Activated CD4-positive, alpha-beta T cell treated with anti-CD3 and anti-CD28 coated beads, Interleukin-2, amount 10 ng/mL, durations not matched to agents 7 days and 5 days (primary cell): Measurements from ENCODE around the gene NDUFB10. TPM values are rescaled to one million over a fixed set of nuclear protein-coding genes. Genes with fewer than 3 reads are reported as not detected.
A peak's percentile ranks its signal among the peaks of the same experiment; 100 is the strongest.

Experiments used
- CTCF ChIA-PET: fragments of 350-600 bp; sonication (Branson Sonifier 250); formaldehyde crosslinking; loops from one replicate; lab custom pipeline; 2021; ENCODE audit warnings: antibody characterized with exemption; lab: Charles Lee
- POLR2A ChIA-PET: fragments of 350-600 bp; sonication (Branson Sonifier 250); formaldehyde crosslinking; loops from one replicate; lab custom pipeline; 2021; ENCODE audit warnings: antibody characterized with exemption; lab: Charles Lee
- DNase-seq: peaks from one replicate; pipeline ENCODE4 v3.0.0-alpha.2; 2020
- H3K27ac Mint-ChIP-seq: one replicate; pipeline ENCODE4 v1.8.0; 2021; ENCODE audit warnings: mild to moderate bottlenecking, moderate library complexity, mixed read lengths
- H3K27me3 Mint-ChIP-seq: one replicate; pipeline ENCODE4 v1.8.0; 2021; ENCODE audit warnings: mixed read lengths
- H3K36me3 Mint-ChIP-seq: one replicate; pipeline ENCODE4 v1.8.0; 2021; ENCODE audit warnings: low read depth, mixed read lengths
- H3K4me1 Mint-ChIP-seq: one replicate; pipeline ENCODE4 v1.8.0; 2021; ENCODE audit warnings: mixed read lengths
- H3K4me3 Mint-ChIP-seq: one replicate; pipeline ENCODE4 v1.8.0; 2021; ENCODE audit warnings: mild to moderate bottlenecking, moderate library complexity, mixed read lengths
- H3K9me3 Mint-ChIP-seq: one replicate; pipeline ENCODE4 v1.8.0; 2021; ENCODE audit warnings: mixed read lengths
- total RNA-seq, 2 experiments: library from RNA; stranded (reverse); gene quantifications; one replicate each; pipeline ENCODE4 v1.2.3, GENCODE V29; 2021

The NDUFB10 gene
- total RNA-seq, 2 experiments from 2014 or later: 103 to 125 TPM

- POLR2A ChIA-PET: no interaction called here
- Mint-ChIP-seq H3K36me3 (peaks cover 4% of the 10 kb centered on the region), H3K9me3 (no peaks in the 10 kb centered on the region), H3K27me3 (peaks cover 21% of the 10 kb centered on the region), H3K4me1 (peaks cover 23% of the 10 kb centered on the region), H3K27ac (no peak overlapping the region), H3K4me3 (no peak overlapping the region)
- CTCF ChIA-PET: interaction anchor here (1.5 kb wide), 1 partner anchor 14 kb away, joined by 3 read pairs; no protein-coding TSS in a partner anchor
- DNase-seq: no peak
Observed at GRCh38 chr16:1990101-1990350, 30.7 kb downstream of the NDUFB10 start.

GRCh38 chr16:1990351-1991134, 31.2 kb downstream of the NDUFB10 start:
- peaks cover 21% of the 10 kb centered on the region for H3K27me3 Mint-ChIP-seq
- ChIA-PET CTCF (interaction anchor here (1.5 kb wide), 1 partner anchor 13 kb away, joined by 3 read pairs; no protein-coding TSS in a partner anchor), POLR2A (no interaction called here)
- H3K36me3 Mint-ChIP-seq: peaks cover 4% of the 10 kb centered on the region
- peak overlapping the region; percentile 61 for H3K4me3 Mint-ChIP-seq
- no peak for DNase-seq
- H3K27ac Mint-ChIP-seq: peak overlapping the region; percentile 80
- peaks cover 20% of the 10 kb centered on the region for H3K4me1 Mint-ChIP-seq
- no peaks in the 10 kb centered on the region for H3K9me3 Mint-ChIP-seq

- Mint-ChIP-seq H3K27me3 (peaks cover 21% of the 10 kb centered on the region), H3K36me3 (peaks cover 4% of the 10 kb centered on the region), H3K27ac (peak overlapping the region; percentile 80), H3K9me3 (no peaks in the 10 kb centered on the region), H3K4me3 (peak overlapping the region; percentile 61), H3K4me1 (peaks cover 21% of the 10 kb centered on the region)
- ChIA-PET CTCF (interaction anchor here (1.5 kb wide), 1 partner anchor 13 kb away, joined by 3 read pairs; no protein-coding TSS in a partner anchor), POLR2A (interaction anchor here (0.6 to 1.4 kb wide), 2 partner anchors 149 to 164 kb away, joined by 3 read pairs; partner anchors contain the start of gene TRAF7)
- DNase-seq: peak; percentile 49
Observed at GRCh38 chr16:1991135-1991551, 31.8 kb downstream of the NDUFB10 start.

GRCh38 chr16:1991588-1991947, 32.2 kb downstream of the NDUFB10 start:
- H3K9me3 Mint-ChIP-seq: no peaks in the 10 kb centered on the region

GRCh38 chr16:1991948-1992703, 32.8 kb downstream of the NDUFB10 start:
- peaks cover 21% of the 10 kb centered on the region for H3K27me3 Mint-ChIP-seq
- H3K4me3 Mint-ChIP-seq: peak overlapping the region; percentile 40
- H3K4me1 Mint-ChIP-seq: peaks cover 26% of the 10 kb centered on the region
- no peaks in the 10 kb centered on the region for H3K36me3 Mint-ChIP-seq
- CTCF ChIA-PET: interaction anchor here (0.6 to 5.0 kb wide), 2 partner anchors 12 to 148 kb away, joined by 3 to 36 read pairs; no protein-coding TSS in a partner anchor
- H3K27ac Mint-ChIP-seq: peak overlapping the region; percentile 13
- no peaks in the 10 kb centered on the region for H3K9me3 Mint-ChIP-seq
- peak; percentile 98 for DNase-seq
- POLR2A ChIA-PET: interaction anchor here (1.4 kb wide), 1 partner anchor 163 kb away, joined by 3 read pairs; the partner anchor contains the start of gene TRAF7

More at GRCh38 chr16:1991588-1991947, 32.2 kb downstream of the NDUFB10 start:
- DNase-seq: no peak
- Mint-ChIP-seq H3K27me3 (peaks cover 21% of the 10 kb centered on the region), H3K36me3 (peaks cover 3% of the 10 kb centered on the region), H3K4me3 (peak overlapping the region; percentile 61), H3K27ac (peak overlapping the region; percentile 80), H3K4me1 (peaks cover 23% of the 10 kb centered on the region)
- ChIA-PET POLR2A (interaction anchor here (0.6 to 1.4 kb wide), 2 partner anchors 149 to 164 kb away, joined by 3 read pairs; partner anchors contain the start of gene TRAF7), CTCF (interaction anchor here (0.6 to 5.0 kb wide), 3 partner anchors 12 to 149 kb away, joined by 3 to 36 read pairs (median 3); no protein-coding TSS in a partner anchor)

- no peak for DNase-seq
- POLR2A ChIA-PET: interaction anchor here (1.4 kb wide), 1 partner anchor 163 kb away, joined by 3 read pairs; the partner anchor contains the start of gene TRAF7
- CTCF ChIA-PET: interaction anchor here (0.9 to 5.0 kb wide), 2 partner anchors 12 to 30 kb away, joined by 3 to 36 read pairs; no protein-coding TSS in a partner anchor
- H3K27ac Mint-ChIP-seq: no peak overlapping the region
- H3K4me3 Mint-ChIP-seq: no peak overlapping the region
- peaks cover 21% of the 10 kb centered on the region for H3K27me3 Mint-ChIP-seq
- peaks cover 3% of the 10 kb centered on the region for H3K36me3 Mint-ChIP-seq
- H3K4me1 Mint-ChIP-seq: peaks cover 26% of the 10 kb centered on the region
- H3K9me3 Mint-ChIP-seq: no peaks in the 10 kb centered on the region
Observed at GRCh38 chr16:1992704-1993317, 33.5 kb downstream of the NDUFB10 start.

GRCh38 chr16:1993731-1994131, 34.4 kb downstream of the NDUFB10 start:
- CTCF ChIA-PET: interaction anchor here (0.9 to 5.0 kb wide), 5 partner anchors 10 to 29 kb away, joined by 3 to 36 read pairs (median 4); partner anchors contain the start of genes GFER and ZNF598
- Mint-ChIP-seq H3K36me3 (peaks cover 9% of the 10 kb centered on the region), H3K4me3 (no peak overlapping the region), H3K9me3 (no peaks in the 10 kb centered on the region), H3K27me3 (peaks cover 16% of the 10 kb centered on the region), H3K27ac (peak overlapping the region; percentile 80), H3K4me1 (peaks cover 24% of the 10 kb centered on the region)
- POLR2A ChIA-PET: interaction anchor here (0.9 kb wide), 1 partner anchor 160 kb away, joined by 3 read pairs; no protein-coding TSS in a partner anchor
- DNase-seq: no peak

- Mint-ChIP-seq H3K4me1 (peaks cover 13% of the 10 kb centered on the region), H3K27ac (no peak overlapping the region), H3K4me3 (no peak overlapping the region), H3K9me3 (no peaks in the 10 kb centered on the region), H3K36me3 (peaks cover 19% of the 10 kb centered on the region), H3K27me3 (no peaks in the 10 kb centered on the region)
- DNase-seq: no peak
- CTCF ChIA-PET: interaction anchor here (1.2 kb wide), 1 partner anchor 143 kb away, joined by 5 read pairs; no protein-coding TSS in a partner anchor
- POLR2A ChIA-PET: no interaction called here
Observed at GRCh38 chr16:1997494-1998359, 38.4 kb downstream of the NDUFB10 start.

- ChIA-PET POLR2A (no interaction called here), CTCF (interaction anchor here (1.2 kb wide), 2 partner anchors 15 to 17 kb away, joined by 3 read pairs; partner anchors contain the start of genes GFER and NOXO1)
- DNase-seq: no peak
- H3K27ac Mint-ChIP-seq: no peak overlapping the region
- H3K9me3 Mint-ChIP-seq: no peaks in the 10 kb centered on the region
- H3K36me3 Mint-ChIP-seq: peaks cover 19% of the 10 kb centered on the region
- peaks cover 11% of the 10 kb centered on the region for H3K4me1 Mint-ChIP-seq
- no peak overlapping the region for H3K4me3 Mint-ChIP-seq
- no peaks in the 10 kb centered on the region for H3K27me3 Mint-ChIP-seq
Observed at GRCh38 chr16:1998360-1998835, 39.1 kb downstream of the NDUFB10 start.

- H3K27me3 Mint-ChIP-seq: no peaks in the 10 kb centered on the region
Observed at GRCh38 chr16:1998852-1999801, 39.8 kb downstream of the NDUFB10 start.

More at GRCh38 chr16:1998852-1999801, 39.8 kb downstream of the NDUFB10 start:
- no peak for DNase-seq
- Mint-ChIP-seq H3K4me1 (peaks cover 9% of the 10 kb centered on the region), H3K9me3 (no peaks in the 10 kb centered on the region), H3K4me3 (no peak overlapping the region), H3K27ac (no peak overlapping the region), H3K36me3 (peaks cover 19% of the 10 kb centered on the region)
- ChIA-PET CTCF (interaction anchor here (1.2 kb wide), 3 partner anchors 15 to 23 kb away, joined by 3 read pairs; partner anchors contain the start of genes GFER and NOXO1), POLR2A (no interaction called here)
